Stimulated activated CD8-positive, alpha-beta memory T cell treated with anti-CD3 and anti-CD28 coated beads, Interleukin-12 subunit alpha, Interleukin-12 subunit beta, amount 100 ng/mL, for 4 hours (primary cell): ENCODE results near the gene PIK3IP1.
A peak's percentile ranks its signal among the peaks of the same experiment; 100 is the strongest.
"Not testable (repeated sequence)": the region's sequence is repeated elsewhere in the genome, so short reads cannot be mapped to it uniquely, and the experiment has no call there.

Experiments used
- DNase-seq: peaks from one replicate; pipeline ENCODE4 v3.0.0-alpha.2; 2020; ENCODE audit warnings: low read depth

Gene PIK3IP1

GRCh38 chr22:31248965-31249958, 43.0 kb downstream of the PIK3IP1 start:
- no peak for DNase-seq

- DNase-seq, result peak; percentile 26
Observed at GRCh38 chr22:31248138-31248745, 44.0 kb downstream of the PIK3IP1 start.

- DNase-seq, result no peak
Observed at GRCh38 chr22:31247726-31248125, 44.6 kb downstream of the PIK3IP1 start.

GRCh38 chr22:31246687-31247086, 45.6 kb downstream of the PIK3IP1 start:
- no peak for DNase-seq

GRCh38 chr22:31245998-31246397, 46.3 kb downstream of the PIK3IP1 start:
- DNase-seq, result not testable (repeated sequence)

- DNase-seq, result no peak
Observed at GRCh38 chr22:31244943-31245451, 47.3 kb downstream of the PIK3IP1 start.

GRCh38 chr22:31244046-31244942, 48.0 kb downstream of the PIK3IP1 start:
- no peak for DNase-seq

- no peak for DNase-seq
Observed at GRCh38 chr22:31243339-31244045, 48.8 kb downstream of the PIK3IP1 start.

- DNase-seq, result no peak
Observed at GRCh38 chr22:31241936-31242335, 50.4 kb downstream of the PIK3IP1 start.

- no peak for DNase-seq
Observed at GRCh38 chr22:31241200-31241599, 51.1 kb downstream of the PIK3IP1 start.

- DNase-seq, result no peak
Observed at GRCh38 chr22:31239771-31240370, 52.4 kb downstream of the PIK3IP1 start.

GRCh38 chr22:31238057-31238456, 54.2 kb downstream of the PIK3IP1 start:
- no peak for DNase-seq

- not testable (repeated sequence) for DNase-seq
Observed at GRCh38 chr22:31236044-31236443, 56.2 kb downstream of the PIK3IP1 start.

GRCh38 chr22:31235081-31235480, 57.2 kb downstream of the PIK3IP1 start:
- DNase-seq, result no peak

GRCh38 chr22:31233001-31233400, 59.3 kb downstream of the PIK3IP1 start:
- no peak for DNase-seq
